Measurements from ENCODE around the gene C11orf52. TPM values are rescaled to one million over a fixed set of nuclear protein-coding genes. Genes with fewer than 3 reads are reported as not detected.

C11orf52 gene
- total and polyA plus RNA-seq, 2 of the 13 experiments (the other 11 are each of a cell fraction or from before 2014, with no cell fraction given) = 7.4 to 11.0 TPM

GRCh38 chr11:111870886-111871692 lies 47.6 kb upstream of the C11orf52 start, which contains the start of gene ALG9 (continued):
- TF ChIP-seq ZBTB44 (CRISPR knock-in tag; IDR thresholded peaks at IDR 0.05) (0 out of 2 replicates have a peak, but pooled peaks have one; percentile 12), ZNF510 (CRISPR knock-in tag; IDR thresholded peaks at IDR 0.05; ENCODE audit: low read depth) (no peak), ZBTB7A (CRISPR knock-in tag; IDR thresholded peaks at IDR 0.05) (peak; percentile 64; the same call in 1 of the 2 replicates), CCDC6 (CRISPR knock-in tag; IDR thresholded peaks at IDR 0.05) (no peak), PHF8 (CRISPR knock-in tag; IDR thresholded peaks at IDR 0.05) (peak; percentile 91), ZSCAN30 (CRISPR knock-in tag; IDR thresholded peaks at IDR 0.05) (no peak), ZBTB3 (CRISPR knock-in tag; IDR thresholded peaks at IDR 0.05; ENCODE audit: borderline replicate concordance, low read depth) (no peak), MATR3 (CRISPR knock-in tag; IDR thresholded peaks at IDR 0.05) (no peak), ZBTB26 (CRISPR knock-in tag; IDR thresholded peaks at IDR 0.05; ENCODE audit: borderline replicate concordance) (no peak), HNF4G (IDR thresholded peaks at IDR 0.05; ENCODE audit: borderline replicate concordance, low read depth, low read length) (no peak), HNF4G (CRISPR knock-in tag; IDR thresholded peaks at IDR 0.05; ENCODE audit: borderline replicate concordance, low read depth) (peak; percentile 49; the same call in 1 of the 2 replicates), ZNF512B (CRISPR knock-in tag; IDR thresholded peaks at IDR 0.05; ENCODE audit: borderline replicate concordance) (no peak), TEAD2 (CRISPR knock-in tag; IDR thresholded peaks at IDR 0.05) (no peak), ZNF704 (CRISPR knock-in tag; IDR thresholded peaks at IDR 0.05; ENCODE audit: borderline replicate concordance) (no peak), ZBTB39 (CRISPR knock-in tag; IDR thresholded peaks at IDR 0.05) (no peak), MAFG (CRISPR knock-in tag; IDR thresholded peaks at IDR 0.05) (no peak), ZMYM4 (CRISPR knock-in tag; IDR thresholded peaks at IDR 0.05) (peak; percentile 86), E2F1 (CRISPR knock-in tag; IDR thresholded peaks at IDR 0.05) (0 out of 2 replicates have a peak, but pooled peaks have one; percentile 53)
